CD4-positive, alpha-beta T cell treated with Interleukin-15 for 1 hour (primary cell): ENCODE measurements around the gene RNF224.
"Not testable (repeated sequence)": the region's sequence is repeated elsewhere in the genome, so short reads cannot be mapped to it uniquely, and the experiment has no call there.

ENCODE experiments used
- DNase-seq: peaks from one replicate; pipeline ENCODE4 v3.0.0-alpha.2; 2020

Gene RNF224

DNA sequence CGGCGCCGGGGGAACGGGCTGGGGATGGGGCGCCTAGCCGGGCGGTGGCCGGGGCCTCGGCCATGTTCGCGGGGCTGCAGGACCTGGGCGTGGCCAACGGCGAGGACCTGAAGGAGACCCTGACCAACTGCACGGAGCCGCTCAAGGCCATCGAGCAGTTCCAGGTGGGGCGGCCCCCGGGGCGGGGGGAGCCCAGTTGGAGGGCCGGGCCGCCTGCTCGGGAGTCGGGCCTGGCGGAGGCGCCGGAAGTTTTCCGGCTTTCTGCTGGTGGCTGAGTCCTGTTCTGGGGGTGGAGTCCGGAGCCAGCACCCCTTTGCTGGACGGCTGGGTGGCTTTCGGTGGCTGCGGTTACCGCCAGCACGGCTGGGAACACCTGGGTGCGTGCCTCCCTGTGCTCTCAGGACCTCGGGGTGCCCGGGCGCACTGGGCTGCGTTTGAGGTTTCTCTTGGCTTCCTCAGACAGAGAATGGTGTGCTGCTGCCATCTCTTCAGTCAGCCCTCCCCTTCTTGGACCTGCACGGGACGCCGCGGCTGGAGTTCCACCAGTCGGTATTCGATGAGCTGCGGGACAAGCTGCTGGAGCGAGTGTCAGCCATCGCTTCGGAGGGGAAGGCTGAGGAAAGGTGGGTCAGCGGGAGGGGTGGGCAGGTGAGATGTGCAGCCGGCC lies 28.3 kb downstream of the RNF224 start:
- no peak for DNase-seq

DNA sequence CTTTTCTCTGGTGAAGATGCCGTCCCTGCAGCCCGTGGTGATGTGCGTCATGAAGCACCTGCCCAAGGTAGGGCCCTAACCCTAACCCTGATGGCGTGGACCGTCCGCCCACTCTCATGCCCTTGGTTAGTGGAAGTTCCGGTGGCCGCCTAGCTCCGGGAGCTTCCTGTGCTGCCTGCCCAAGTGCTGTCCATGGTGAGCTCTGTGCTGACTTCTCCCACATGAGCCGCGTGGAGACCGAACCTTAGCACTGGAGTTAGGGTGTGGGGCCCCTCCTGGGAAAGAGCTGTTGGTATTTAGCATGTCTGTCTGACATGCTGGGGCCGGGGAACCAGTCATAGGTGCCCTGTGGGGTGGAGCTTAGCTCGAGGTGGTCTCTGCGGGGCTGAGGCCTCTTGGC lies 29.1 kb downstream of the RNF224 start:
- no peak for DNase-seq

DNA sequence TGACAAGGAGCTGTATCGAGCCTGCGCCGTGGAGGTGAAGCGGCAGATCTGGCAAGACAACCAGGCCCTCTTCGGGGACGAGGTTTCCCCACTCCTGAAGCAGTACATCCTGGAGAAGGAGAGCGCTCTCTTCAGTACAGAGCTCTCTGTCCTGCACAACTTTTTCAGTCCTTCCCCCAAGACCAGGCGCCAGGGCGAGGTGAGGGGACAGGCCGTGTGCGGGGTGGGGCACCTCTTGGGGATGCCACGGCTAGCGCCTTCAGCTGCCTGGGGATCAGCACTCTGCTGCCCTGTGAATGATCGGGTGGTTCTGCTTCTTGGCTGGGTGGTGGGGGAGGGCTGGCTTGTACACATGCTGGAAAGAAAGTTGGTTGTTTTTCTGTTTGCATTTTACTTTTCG lies 29.6 kb downstream of the RNF224 start:
- no peak for DNase-seq

DNA sequence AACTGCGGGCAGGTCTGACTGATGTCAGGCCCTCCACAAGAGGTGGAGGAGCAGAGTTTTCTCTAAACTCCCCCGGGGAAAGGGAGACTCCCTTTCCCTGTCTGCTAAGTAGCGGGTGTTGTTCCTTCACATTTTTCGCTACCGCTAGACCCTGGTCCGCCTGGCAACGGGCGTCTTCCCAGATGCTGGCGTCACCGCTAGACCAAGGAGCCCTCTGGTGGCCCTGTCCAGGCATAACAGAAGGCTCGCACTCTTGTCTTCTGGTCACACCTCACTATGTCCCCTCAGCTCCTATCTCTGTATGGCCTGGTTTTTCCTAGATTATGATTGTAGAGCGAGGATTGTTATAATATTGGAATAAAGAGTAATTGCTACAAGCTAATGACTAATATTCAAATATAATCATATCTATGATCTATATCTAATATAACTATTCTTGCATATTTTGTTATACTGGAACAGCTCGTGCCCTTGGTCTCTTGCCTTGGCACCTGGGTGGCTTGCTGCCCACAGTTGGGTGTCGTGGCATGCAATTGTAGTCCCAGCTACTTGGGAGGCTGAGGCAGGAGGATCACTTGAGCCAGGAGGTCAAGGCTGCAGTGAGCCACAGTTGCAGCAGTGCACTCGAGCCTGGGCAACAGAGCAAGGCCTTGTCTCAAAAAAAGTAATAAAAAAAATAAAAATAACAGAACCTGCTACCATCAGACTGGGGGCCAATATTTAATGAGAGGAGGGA lies 35.0 kb downstream of the RNF224 start:
- DNase-seq: not testable (repeated sequence)

DNA sequence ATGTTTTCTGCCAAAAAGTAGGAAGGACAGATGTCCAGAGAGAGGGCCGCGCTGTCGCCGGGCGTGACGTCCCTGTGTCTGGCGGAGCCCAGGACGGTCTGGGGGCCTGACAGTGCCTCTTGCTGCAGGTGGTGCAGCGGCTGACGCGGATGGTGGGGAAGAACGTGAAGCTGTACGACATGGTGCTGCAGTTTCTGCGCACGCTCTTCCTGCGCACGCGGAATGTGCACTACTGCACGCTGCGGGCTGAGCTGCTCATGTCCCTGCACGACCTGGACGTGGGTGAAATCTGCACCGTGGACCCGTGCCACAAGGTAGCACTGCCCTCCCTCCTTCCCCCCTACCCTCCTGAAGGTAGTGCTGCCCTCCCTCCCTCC lies 35.6 kb downstream of the RNF224 start:
- no peak for DNase-seq

DNA sequence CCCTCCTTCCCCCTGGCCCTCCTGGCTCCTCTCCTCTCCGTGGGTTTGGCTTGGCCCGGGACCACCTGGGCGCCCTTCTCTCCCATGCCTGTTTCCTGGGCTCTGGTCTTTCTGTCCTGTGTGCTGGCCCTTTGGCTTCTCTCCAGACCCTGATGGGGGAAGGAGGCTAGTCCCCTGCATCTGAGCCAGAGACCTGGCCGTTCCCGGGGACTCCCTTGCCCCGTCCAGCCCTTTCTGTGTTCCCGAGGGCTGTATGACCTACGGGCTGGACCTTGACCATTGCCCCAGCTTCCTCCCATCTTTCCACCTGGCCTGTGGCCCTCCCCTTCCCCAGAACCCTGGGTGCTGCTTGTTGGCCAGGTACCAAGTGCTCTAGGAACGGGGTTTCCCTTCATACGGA lies 36.2 kb downstream of the RNF224 start:
- DNase-seq: no peak

DNA sequence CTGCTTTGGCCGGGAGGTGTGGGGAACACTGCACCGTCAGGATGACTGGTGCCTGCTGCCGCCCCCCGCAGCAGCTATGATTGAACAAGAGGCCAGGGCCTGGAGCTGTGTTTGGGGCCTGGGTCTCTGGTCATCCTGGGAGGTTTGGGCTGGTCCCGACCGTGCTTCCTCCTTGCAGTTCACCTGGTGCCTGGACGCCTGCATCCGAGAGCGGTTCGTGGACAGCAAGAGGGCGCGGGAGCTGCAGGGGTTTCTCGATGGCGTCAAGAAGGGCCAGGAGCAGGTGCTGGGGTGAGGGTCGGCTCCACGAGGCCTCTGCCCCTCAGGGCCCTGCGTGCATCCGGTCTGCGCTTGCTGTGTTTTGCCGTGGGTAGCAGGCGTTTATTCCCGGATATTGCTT lies 36.8 kb downstream of the RNF224 start:
- DNase-seq: no peak

DNA sequence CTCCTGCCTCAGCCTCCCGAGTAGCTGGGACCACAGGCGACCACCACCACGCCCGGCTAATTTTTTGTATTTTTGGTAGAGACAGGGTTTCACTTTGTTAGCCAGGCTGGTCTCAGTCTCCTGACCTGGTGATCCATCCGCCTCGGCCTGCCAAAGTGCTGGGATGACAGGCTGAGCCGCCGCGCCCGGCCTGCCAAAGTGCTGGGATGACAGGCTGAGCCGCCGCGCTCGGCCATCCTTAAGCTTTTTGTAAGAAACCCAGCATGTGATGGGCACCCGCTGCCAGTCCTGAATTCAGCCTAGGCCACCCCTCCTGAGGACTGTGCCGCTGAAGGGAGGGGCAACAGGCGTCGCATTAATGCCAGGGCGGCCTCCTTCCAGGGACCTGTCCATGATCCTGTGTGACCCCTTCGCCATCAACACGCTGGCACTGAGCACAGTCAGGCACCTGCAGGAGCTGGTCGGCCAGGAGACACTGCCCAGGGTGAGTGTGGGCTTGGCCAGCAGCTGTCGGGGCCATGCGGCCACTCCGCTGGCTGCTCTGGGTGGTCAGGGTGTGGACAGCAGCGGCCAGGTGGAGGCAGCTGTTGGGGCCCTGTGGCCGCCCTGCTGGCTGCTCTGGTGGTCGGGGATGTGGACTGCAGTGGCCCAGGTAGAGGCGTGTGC lies 38.3 kb downstream of the RNF224 start:
- no peak for DNase-seq

DNA sequence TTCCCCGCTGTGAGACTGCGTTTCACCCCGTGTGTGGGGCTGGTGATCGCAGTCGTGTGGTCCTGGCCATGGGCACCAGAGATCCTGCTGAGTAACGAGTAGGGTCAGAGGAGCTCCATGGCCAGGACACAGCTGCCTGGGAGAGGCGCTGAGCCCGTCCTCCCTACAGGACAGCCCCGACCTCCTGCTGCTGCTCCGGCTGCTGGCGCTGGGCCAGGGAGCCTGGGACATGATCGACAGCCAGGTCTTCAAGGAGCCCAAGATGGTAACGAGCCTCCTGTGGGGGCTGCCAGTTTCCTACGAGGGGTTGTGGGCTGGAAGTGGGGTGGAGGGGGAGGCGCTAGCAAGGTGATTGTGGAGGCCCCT lies 38.8 kb downstream of the RNF224 start:
- DNase-seq: no peak

DNA sequence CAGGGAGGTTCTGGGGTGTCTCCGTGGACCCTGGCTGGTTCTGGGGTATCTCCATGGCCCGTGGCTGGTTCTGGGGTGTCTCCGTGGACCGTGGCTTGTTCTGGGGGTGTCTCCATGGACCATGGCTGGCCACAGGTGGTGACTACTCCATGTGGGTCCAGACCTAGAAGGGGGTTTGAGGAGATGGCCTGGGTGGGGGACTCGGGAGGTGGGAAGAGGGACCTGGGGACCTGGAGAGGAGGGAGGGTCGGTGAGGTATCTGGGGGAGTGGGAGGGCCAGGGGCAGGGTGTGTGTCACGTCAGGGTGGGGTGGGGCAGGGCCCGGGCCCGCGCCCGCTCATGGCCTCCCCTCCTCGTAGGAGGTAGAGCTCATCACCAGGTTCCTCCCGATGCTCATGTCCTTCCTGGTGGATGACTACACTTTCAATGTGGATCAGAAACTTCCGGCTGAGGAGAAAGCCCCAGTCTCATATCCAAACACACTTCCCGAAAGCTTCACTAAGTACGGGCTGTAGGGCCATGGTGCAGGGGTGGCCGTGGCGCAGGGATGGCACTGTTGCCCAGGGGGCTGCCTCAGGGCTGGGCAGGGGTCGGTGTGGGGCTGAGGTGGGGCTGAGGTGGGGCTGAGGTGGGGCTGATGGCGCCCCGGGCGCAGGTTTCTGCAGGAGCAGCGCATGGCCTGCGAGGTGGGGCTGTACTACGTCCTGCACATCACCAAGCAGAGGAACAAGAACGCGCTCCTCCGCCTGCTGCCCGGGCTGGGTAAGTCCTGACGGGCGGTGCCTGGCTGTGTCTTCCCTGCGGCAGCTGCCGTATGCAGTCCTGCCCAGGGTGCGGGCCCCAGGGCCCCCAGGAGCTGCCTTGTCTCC lies 39.5 kb downstream of the RNF224 start:
- DNase-seq: no peak

DNA sequence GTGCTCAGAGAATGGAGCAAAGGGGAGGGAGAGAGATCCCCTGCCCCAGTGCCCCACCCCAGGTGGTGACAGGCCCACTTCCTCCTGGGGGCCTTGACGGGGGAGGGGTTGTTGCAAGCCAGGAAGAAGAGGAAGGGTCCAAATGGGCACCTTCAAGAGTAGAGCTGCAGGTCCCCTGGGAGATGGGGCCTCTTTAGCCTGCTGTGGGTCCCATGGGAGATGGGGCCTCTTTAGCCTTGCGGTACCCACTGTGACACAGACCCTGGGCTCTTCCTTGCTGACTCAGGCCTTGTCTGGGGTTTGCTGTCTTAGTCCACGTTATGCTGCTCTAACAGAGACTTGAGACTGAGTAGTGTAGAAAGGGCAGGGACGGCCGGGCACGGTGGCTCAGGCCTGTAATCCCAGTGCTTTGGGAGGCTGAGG lies 40.6 kb downstream of the RNF224 start:
- no peak for DNase-seq

DNA sequence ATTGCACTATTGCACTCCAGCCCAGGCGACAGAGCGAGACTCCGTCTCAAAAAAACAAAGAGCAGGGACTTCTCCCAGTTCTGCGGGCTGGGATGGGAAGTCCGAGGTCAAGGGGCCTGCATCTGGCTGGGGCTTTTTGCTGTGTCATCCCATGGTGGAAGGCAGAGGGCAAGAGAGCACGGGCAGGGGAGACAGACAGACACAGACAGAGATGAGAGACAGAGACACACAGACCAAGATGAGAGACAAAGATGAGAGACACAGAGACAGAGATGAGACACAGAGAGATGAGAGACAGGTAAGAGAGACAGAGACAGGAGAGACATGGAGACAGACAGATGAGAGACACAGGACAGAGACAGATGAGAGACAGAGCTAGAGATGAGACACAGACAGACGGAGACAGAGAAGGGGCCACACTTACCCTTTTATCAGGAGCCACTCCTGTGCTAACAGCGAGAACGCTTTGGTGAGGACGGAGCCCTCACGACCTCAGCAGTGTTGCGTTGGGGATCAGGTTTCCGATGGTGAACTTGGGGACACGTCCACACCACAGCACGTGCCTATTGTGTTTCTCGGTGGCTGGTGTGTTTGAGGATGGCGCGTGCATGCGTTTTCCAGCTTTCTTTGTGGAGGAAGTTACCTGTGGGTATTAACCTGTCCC lies 41.4 kb downstream of the RNF224 start:
- DNase-seq: no peak

DNA sequence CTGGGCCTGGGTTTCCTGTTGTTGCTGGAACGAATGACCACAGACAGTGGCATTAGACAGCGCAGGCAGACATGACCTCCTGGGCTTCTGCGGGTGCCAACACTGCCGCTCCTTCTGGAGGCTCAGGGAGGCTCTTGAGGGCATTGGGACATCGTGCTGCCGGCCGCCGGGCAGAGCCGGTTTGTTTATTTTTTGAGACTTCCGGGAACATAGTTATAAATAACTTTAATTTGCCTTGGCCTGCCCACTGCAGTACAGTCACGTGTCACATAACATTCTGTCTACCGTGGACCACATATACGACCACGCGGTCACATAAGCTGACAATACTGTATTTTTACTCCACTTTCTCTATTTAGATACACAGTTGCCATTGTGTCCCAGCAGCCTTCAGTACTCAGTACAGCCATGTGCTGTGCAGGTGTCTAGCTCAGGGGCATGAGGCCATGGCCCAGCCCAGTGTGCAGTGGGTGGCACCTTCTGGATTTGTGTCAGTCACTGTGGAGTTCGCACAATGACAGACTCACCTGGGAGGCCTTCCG lies 42.0 kb downstream of the RNF224 start:
- no peak for DNase-seq

DNA sequence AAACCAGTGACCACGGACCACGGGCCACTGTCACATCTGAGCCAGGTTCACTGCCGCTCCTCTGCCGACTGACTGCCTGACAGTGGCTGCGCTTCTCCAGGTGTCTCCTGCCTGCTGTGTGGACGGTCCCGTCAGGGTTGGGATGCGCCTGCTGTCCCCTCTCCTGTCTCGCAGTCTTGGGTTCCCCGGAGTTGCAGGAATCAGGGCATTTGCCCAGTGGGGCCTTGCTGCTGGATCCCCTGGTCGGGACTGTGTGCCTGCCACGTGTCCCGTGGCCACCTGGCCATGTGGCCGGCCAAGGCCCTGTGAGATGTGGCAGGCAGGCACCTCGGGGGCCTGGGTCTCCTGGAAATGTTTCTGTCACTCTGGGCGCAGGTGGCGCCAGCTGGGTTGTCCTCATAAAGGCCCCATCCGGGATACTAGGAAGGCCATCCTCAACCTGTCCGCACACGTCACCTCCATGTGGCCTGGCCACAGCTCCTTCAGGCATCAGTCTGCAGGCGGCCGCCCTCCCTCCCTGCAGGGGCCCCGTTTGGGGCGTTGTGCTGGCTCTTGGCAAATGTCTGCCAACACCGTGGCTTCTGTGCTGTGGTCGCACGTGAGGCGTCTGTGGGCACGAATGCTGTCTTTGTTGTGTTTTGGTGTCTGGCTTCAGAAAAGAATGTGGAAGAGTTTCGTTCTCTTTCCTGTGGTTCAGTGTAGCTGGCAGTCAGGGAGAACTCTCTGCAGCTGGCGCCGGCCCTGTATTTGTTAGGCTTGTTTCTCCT lies 43.8 kb downstream of the RNF224 start:
- DNase-seq: no peak

DNA sequence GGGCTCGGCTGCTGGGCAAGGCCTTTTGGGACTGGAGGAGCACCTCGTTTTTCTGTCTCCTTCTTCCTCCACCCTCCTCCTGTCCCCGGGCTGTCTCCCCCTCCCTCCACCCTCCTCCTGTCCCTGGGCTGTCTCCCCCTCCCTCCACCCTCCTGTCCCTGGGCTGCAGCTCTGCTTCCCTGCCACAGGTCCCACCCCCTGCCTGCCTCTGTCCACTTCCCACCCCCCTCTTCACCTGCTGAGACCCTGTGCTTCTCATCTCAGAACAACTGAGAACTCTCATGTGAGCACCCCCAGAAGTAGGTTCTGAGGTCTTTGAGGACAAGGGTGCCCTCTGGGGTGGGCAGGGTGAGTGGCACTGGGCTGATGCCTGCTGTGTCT lies 44.4 kb downstream of the RNF224 start:
- no peak for DNase-seq

DNA sequence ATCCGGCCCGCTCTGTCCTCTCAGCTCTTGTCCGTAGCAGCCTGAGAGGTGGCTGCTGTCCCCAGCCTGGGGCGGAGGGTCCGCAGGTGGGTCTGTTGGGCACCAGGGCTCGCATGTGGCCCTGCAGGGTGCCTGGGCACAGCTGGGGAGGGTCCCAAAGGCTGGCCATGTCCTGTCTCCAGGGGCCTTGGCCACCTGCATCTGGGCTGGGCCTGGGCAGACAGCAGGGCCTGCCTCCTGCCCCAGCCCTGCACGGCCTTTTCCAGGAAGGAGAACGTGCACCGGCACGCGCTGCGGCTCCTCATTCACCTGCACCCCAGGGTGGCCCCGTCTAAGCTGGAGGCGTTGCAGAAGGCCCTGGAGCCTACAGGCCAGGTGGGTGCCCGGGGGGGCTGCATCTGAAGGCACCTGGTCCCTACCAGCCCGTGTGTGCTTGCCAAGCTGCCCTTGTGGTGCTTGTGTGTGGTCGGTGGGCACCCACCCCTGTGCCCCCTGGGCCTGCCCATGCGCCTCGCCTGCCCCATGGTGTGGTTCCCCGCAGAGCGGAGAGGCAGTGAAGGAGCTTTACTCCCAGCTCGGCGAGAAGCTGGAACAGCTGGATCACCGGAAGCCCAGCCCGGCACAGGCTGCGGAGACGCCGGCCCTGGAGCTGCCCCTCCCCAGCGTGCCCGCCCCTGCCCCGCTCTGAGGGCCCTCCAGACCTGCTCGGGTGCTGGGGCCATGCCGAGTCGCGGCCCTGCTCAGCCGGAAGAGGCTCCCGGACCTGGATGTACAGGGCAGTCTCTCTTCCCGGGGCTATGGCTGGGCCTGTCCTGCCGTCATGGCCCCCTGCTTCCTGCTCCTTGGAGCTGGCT lies 45.2 kb downstream of the RNF224 start:
- no peak for DNase-seq

DNA sequence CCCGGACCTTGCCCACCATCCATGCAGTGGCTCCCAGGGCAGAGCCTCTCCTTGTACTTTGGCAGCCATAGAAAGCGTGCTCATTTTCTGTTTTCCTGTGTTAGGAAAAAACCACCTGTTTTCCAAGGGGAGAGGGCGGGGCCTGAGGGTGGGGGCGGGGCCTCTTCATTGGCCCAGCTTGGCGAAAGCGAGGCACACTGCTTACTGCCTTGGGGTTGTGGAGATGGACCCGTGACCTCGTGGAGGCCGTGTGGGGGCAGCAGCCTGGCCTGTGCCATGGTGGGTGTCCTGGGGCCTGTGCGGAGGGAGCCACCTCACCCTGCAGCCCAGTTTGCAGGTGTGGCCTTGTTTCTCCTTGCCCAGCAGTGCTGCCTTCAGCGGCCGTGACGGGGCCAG lies 45.8 kb downstream of the RNF224 start:
- DNase-seq: no peak

DNA sequence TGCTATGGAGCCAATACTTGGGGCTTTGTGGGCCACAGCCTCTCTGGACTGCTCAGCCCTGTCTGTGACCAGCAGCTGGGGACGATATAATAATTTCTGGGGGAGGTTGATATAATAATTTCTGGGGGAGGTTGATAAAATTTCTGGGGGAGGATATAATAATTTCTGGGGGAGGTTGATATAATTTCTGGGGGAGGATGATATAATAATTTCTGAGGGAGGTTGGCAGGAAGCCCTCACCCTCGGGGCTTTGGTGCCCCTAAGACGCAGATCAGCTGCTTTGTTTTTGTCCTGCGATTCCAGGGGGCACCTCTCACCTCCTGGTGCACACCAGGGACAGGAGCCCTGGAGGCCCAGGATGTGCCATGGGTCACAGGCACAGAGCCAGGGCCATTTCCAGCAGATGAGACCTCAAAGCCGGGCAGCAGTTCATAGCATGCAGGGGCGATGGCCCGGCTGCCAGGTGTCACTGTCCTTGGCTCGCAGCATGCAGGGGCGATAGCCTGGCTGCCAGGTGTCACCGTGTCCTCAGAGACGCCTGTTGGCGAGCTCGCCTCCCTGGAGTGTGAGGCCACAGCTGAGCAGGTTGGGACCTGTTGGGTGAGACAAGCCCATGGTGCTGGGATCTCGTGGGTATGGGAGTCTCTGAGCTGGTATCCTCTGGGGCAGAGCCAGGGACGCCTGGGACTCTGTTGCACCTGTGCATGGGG lies 46.5 kb downstream of the RNF224 start:
- DNase-seq: no peak

DNA sequence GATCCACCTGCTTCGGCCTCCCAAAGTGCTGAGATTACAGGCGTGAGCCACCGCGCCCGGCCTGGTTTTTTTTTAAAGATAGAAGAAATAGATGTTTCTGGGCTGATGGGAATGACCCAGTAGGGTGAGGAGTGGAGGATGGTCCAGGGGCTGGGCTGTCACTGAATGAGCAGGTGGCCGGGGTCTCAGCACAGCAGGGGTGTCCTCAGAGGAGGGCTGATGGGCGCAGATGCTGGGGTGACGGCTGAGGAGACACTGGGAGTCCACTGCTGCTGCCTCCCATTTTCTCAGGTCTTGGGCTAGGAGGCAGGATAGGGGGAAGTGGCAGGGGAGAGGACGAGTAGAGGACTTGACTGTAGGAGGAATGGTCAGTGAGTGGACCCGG lies 47.9 kb downstream of the RNF224 start:
- no peak for DNase-seq
